GM18909 (cell line): ENCODE results near the gene MRPS26.
"Not testable (repeated sequence)": the region's sequence is repeated elsewhere in the genome, so short reads cannot be mapped to it uniquely, and the experiment has no call there.

Experiments
- ATAC-seq: cut with Tn5 transposase; IDR thresholded peaks from one replicate; pipeline ENCODE4 v1.9.1; 2021; ENCODE audit warnings: mild to moderate bottlenecking; ENCODE audit not compliant: unreplicated experiment, poor library complexity

The MRPS26 gene

DNA sequence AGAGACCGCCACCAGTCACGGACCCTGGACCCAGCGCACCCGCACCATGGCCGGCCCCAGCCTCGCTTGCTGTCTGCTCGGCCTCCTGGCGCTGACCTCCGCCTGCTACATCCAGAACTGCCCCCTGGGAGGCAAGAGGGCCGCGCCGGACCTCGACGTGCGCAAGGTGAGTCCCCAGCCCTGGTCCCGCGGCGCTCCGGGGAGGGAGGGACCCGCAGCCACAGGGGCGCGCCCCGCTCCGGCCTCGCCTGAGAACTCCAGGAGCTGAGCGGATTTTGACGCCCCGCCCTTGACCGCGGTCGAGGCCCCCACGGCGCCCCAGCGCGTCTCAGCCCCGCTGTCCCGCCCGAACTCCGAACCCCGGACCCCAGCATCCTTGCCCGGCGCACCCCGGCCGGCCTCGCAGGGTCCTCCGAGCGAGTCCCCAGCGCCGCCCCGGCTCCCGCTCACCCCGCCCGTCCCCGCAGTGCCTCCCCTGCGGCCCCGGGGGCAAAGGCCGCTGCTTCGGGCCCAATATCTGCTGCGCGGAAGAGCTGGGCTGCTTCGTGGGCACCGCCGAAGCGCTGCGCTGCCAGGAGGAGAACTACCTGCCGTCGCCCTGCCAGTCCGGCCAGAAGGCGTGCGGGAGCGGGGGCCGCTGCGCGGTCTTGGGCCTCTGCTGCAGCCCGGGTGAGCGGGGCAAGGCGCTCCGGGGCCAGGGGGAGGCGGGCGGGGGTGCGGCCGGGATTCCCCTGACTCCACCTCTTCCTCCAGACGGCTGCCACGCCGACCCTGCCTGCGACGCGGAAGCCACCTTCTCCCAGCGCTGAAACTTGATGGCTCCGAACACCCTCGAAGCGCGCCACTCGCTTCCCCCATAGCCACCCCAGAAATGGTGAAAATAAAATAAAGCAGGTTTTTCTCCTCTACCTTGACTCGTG, 26.0 kb downstream of the MRPS26 start, which contains the start of gene OXT:
Gene OXT, plus strand, starts transcription at position 11 of the 920 bp plus-strand sequence. Its CDS starts 36 bp downstream, at position 47.
- no peak for ATAC-seq

DNA sequence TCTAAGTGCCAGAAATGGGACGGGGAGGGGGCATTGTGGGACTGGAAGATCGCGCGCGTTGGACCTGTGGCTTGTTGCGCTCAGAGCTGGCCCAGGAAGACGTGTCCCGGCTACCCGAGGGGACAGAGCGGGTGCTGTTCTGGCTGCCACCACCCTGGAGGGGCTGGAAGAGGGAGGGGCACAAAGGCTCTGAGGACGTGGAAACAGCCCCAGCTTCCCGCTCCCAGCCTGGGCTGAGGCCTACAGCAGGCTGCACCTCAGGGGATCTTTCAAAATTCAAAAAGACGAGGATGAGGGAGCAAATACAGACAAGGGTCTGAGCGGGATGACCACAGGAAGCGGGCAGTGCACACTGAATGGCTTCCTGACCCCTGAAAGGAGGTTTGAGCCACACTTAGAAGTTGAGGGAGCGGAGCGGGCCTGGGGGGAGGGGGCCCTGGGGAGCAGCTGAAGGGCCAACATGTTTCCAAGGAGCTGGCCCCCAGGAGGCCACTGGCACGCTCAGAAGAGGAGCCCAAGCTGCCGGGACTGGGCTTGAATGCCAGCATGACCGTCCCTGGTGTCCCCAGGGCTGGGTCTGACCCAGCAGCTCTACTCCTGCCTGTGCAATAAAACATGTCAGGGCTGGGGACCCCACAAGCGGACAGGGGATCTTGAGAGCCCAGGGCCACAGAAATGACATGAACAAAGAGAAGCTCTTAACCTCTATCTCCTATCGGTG, 26.8 kb downstream of the MRPS26 start:
- ATAC-seq, result no peak

DNA sequence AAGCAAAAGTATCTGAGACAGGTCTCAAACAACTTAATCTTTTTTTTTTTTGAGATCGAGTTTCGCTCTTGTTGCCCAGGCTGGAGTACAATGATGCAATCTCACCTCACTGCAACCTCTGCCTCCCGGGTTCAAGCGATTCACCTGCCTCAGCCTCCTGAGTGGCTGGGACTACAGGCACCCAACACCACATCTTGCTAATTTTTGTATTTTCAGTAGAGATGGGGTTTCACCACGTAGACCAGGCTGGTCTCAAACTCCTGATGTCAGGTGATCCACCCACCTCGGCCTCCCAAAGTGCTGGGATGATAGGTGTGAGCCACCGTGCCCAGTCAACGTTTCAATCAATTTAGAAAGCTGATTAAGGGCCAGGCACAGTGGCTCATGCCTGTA, 27.4 kb downstream of the MRPS26 start:
- not testable (repeated sequence) for ATAC-seq

DNA sequence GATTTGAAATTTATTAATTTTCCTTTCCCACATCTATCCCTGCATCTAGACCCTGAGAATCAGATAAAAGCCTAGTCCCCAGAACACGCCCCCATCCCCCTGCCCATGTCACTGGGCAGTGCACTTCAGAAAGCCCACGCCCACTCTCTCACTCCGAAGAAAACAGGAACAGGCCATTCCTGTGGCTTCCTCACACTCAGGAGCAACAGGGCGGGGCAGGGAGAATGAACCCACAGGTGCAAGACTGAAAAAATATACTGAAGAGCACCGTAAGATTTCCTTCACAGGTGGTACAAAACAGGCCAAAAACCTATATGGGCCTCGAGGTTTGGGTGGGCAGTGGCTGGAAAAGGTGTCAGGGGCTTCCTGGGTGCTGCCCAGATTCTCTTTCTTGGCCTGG, 29.0 kb downstream of the MRPS26 start:
- ATAC-seq, result no peak

DNA sequence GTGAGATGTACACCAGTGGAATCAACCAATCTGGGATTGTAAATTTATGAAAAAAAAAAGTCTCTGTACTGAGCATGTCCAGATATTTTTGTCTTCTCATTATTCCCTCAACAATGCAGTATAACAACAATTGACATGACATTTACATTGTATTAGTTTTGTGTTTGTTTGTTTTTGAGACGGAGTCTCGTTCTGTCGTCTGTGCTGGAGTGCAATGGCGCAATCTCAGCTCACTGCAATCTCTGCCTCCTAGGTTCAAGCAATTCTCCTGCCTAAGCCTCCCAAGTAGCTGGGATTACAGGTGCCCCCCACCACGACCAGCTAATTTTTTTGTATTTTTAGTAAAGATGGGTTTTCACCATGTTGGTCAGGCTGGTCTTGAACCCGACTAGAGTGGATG, 29.5 kb downstream of the MRPS26 start:
- ATAC-seq, result not testable (repeated sequence)

- no peak for ATAC-seq
Measured at GRCh38 chr20:3077618-3078134, 31.8 kb downstream of the MRPS26 start.

DNA sequence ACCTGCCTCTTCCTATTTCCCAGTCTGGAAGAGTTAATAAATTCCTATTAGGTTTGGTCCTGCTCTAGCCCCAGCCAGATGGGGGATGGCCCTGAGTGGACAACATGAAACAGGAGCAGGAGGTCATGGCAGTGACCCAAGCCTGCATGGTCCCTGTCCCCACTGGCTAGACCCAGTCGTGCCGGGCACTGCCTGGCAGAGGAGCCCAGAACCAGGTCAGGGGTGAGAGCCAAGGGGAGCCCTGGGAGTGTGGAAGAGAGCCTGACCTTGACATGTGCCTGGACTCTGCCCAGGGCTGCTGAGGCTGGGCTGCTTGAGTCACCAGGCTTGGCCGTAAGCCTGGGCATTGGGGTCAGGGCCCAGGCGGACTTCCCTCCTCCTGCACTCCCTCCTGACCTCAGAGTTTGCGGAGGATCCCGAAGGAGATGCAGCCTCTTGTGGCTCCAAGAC, 35.1 kb downstream of the MRPS26 start:
- ATAC-seq, result no peak

- no peak for ATAC-seq
Measured at GRCh38 chr20:3081641-3082040, 35.8 kb downstream of the MRPS26 start.

DNA sequence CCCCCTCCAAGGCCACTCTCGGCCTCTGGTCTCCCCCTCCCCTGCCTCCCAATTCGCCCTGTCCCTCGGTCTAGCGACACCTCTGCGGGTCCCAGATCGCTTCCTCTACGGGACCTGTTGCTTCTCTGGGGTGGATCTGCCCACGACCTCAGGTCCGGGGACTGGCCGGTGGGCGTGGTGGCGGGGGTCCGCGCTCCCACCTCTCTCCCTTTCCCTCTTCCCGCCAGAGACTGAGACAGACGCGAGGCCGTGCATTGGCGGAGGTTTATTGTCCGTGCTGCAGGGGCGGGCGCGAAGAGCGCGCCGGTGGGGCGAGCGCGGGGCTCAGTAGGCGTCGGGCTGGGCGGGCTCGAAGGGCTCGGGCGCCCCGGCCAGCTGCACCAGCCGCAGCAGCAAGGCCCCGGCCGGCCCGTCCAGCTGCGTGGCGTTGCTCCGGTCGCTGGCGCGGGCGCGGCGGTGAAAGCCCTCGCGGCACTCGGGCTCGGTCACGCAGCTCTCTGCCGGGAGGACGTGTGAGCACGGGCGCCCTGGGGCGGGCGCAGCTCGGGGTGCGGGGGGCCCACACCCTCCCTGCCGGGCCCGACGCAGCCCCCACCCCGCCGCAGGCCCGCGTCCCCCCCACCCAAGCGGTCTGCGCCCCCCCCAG, 36.6 kb downstream of the MRPS26 start:
- ATAC-seq, result no peak

GRCh38 chr20:3082955-3083952, 37.4 kb downstream of the MRPS26 start:
- no peak for ATAC-seq

DNA sequence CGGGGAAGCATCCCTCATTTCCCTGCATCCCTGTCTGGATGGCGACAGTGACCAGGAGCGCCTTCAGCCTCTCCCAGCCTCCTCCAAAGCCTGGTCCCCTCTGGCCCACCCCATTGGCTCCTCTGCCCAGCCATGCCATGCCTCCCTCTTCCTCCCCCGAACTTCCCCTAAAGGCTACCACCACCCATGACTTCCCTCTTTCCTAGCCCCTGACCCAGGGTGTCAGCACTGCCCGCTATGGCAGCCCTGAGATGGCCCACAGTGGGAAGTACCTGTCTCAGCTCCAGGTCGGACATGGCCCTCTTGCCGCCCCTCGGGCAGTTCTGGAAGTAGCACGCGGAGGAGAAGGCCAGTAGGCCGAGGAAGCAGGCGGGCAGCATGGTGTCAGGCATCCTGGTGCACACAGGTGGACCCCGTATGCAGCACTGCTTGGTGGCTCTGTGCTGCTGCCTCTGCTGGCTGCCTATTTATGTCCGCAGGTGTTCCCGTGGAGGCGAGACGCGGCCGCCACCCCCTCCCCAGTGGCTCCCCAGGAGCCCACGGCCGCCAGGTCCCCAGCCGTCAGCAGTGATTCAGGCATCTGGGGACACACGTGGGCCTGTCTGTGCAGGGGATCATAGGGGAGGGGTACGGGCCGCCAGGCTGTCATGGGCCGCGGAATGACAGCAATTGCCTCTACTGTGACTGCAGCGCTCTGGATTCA, 38.6 kb downstream of the MRPS26 start, which contains the start of gene AVP:
Gene AVP, minus strand, starts transcription at position 442 of the 703 bp plus-strand sequence. Its CDS starts 50 bp downstream, at position 392.
- no peak for ATAC-seq

GRCh38 chr20:3084986-3085360, 39.1 kb downstream of the MRPS26 start:
- no peak for ATAC-seq

GRCh38 chr20:3085571-3086072, 39.8 kb downstream of the MRPS26 start:
- ATAC-seq, result no peak

- no peak for ATAC-seq
Measured at GRCh38 chr20:3088031-3088430, 42.2 kb downstream of the MRPS26 start.

- no peak for ATAC-seq
Measured at GRCh38 chr20:3090565-3090964, 44.7 kb downstream of the MRPS26 start.

GRCh38 chr20:3092611-3093379, 46.9 kb downstream of the MRPS26 start:
- ATAC-seq, result no peak

DNA sequence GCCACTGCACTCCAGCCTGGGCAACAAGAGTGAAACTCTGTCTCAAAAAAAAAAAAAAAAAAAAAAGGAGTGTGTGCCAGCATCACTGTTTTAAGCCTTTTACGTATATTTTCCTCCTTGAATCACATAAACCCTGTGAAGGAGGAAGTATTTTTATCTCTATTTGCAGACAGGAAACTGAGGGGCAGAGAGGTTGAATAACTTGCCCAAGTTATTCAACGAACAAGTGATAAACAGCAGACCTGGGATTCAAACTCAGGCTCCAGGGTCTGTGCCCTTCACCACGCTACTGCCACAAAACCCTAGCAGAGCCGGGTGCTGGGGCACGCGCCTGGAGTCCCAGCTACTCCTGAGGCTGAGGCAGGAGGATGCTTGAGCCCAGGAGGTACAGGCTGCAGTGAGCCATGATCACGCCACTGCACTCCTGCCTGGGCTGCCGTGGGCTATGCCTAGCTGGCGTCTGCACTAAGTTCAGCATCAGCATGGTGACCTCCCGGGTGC, 48.1 kb downstream of the MRPS26 start:
- no peak for ATAC-seq
